ENCODE measurements around the gene LINC01488.

DNA sequence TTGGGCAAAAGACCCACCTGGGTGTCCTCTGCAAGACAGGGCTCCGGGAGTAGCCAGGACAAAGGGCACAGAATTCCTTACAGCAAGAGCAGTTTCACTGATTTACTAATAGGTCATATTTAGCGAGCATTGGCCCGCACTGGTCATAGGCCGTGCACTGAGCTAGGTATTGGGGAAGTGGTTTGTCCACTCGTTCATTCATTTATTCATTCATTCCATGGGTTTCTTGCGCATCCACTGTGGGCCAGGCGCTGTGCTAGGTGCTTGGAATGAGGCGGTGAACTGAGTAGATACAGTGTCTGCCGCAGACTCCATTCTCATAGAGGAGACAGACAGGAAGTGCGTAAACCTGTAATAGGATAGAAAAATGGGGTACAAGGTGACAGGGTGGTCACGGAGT lies 13.2 kb upstream of the LINC01488 start:
- TF ChIP-seq, protein P1, sequence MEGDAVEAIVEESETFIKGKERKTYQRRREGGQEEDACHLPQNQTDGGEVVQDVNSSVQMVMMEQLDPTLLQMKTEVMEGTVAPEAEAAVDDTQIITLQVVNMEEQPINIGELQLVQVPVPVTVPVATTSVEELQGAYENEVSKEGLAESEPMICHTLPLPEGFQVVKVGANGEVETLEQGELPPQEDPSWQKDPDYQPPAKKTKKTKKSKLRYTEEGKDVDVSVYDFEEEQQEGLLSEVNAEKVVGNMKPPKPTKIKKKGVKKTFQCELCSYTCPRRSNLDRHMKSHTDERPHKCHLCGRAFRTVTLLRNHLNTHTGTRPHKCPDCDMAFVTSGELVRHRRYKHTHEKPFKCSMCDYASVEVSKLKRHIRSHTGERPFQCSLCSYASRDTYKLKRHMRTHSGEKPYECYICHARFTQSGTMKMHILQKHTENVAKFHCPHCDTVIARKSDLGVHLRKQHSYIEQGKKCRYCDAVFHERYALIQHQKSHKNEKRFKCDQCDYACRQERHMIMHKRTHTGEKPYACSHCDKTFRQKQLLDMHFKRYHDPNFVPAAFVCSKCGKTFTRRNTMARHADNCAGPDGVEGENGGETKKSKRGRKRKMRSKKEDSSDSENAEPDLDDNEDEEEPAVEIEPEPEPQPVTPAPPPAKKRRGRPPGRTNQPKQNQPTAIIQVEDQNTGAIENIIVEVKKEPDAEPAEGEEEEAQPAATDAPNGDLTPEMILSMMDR (IDR thresholded peaks at IDR 0.05 in 2 of 3, conservative IDR thresholded peaks at IDR 0.05 in 1 of 3; ENCODE audit: borderline replicate concordance in 1 of 3, insufficient read depth in 1 of 3, low read depth in 2 of 3, low read length in 2 of 3): no peak
- TF ChIP-seq EZH2 (IDR thresholded peaks at IDR 0.05): no peak
- no peak for TF ChIP-seq POLR2AphosphoS5 (IDR thresholded peaks at IDR 0.05; ENCODE audit: low read depth, low read length)
- TF ChIP-seq, protein P2, sequence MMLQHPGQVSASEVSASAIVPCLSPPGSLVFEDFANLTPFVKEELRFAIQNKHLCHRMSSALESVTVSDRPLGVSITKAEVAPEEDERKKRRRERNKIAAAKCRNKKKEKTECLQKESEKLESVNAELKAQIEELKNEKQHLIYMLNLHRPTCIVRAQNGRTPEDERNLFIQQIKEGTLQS (IDR thresholded peaks at IDR 0.05): no peak
- no peak for TF ChIP-seq EZH2phosphoT487 (IDR thresholded peaks at IDR 0.05; ENCODE audit: borderline replicate concordance)
- TF ChIP-seq RAD21 (IDR thresholded peaks at IDR 0.05; ENCODE audit: low read depth): no peak
- no peak for TF ChIP-seq ELF1 (IDR thresholded peaks at IDR 0.05; ENCODE audit: borderline replicate concordance, low read depth)
